Chondrocyte (in vitro differentiated cells): ENCODE data around the gene SLC25A42. TPM values are rescaled to one million over a fixed set of nuclear protein-coding genes. Genes with fewer than 3 reads are reported as not detected.

Experiments used
- DNase-seq: peaks from one replicate; pipeline ENCODE4 v3.0.0; 2021; ENCODE audit warnings: mixed read lengths, low spot score
- H3K27ac Mint-ChIP-seq: one replicate; pipeline ENCODE4 v1.8.0; 2021; ENCODE audit warnings: mild to moderate bottlenecking, moderate library complexity, mixed read lengths; ENCODE audit not compliant: unreplicated experiment
- H3K27me3 Mint-ChIP-seq: 2 replicates; pipeline ENCODE4 v1.8.0; 2021; ENCODE audit warnings: low read depth, mixed read lengths
- H3K36me3 Mint-ChIP-seq: 2 replicates; pipeline ENCODE4 v1.8.0; 2021; ENCODE audit warnings: low read depth, mixed read lengths
- H3K4me1 Mint-ChIP-seq: 2 replicates; pipeline ENCODE4 v1.8.0; 2021; ENCODE audit warnings: low read depth, mild to moderate bottlenecking, mixed read lengths
- H3K4me3 Mint-ChIP-seq: one replicate; pipeline ENCODE4 v1.8.0; 2021; ENCODE audit warnings: mild to moderate bottlenecking, moderate library complexity, mixed read lengths; ENCODE audit not compliant: unreplicated experiment
- H3K9me3 Mint-ChIP-seq: 2 replicates; pipeline ENCODE4 v1.8.0; 2021; ENCODE audit warnings: low read depth, mixed read lengths
- CTCF ChIP-seq: fragments of 200-600 bp; sonication (generic); IDR thresholded peaks from 2 replicates; pipeline ENCODE4 v1.5.0; 2021; ENCODE audit warnings: antibody characterized with exemption, mild to moderate bottlenecking, moderate library complexity
- total RNA-seq: library from RNA; stranded (reverse); gene quantifications from 3 replicates; pipeline ENCODE4 v1.2.1, GENCODE V29; 2021

SLC25A42 gene
- total RNA-seq, 1 donor from 2014 or later: 8.9 TPM

- Mint-ChIP-seq H3K9me3 (no peaks in the 10 kb centered on the region), H3K27me3 (no peaks in the 10 kb centered on the region), H3K4me3 (no peak overlapping the region), H3K4me1 (no peaks in the 10 kb centered on the region), H3K27ac (no peak overlapping the region), H3K36me3 (peaks cover 7% of the 10 kb centered on the region)
- no peak for DNase-seq
- TF ChIP-seq CTCF: no peak
Measured at GRCh38 chr19:19078801-19079200, 15.0 kb downstream of the SLC25A42 start.

DNA sequence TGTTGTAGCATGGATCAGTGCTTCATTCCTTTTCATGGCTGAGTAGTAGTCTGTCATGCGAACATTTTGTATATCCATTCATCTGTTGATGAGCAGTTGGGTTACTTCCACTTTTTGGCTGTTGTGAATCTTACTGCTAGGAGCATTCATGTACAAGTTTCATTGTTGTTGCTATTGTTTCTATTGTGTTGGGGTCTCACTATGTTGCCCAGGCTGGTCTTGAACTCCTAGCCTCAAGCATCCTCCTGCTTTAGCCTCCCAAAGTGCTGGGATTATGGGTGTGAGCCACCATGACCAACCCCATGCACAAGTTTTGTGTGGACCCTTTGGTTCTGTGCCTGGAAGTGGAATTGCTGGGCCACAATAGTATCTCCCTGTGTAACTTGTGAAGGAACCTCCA lies 15.8 kb downstream of the SLC25A42 start:
- Mint-ChIP-seq H3K27me3 (no peaks in the 10 kb centered on the region), H3K36me3 (peaks cover 7% of the 10 kb centered on the region), H3K4me1 (no peaks in the 10 kb centered on the region), H3K4me3 (no peak overlapping the region), H3K27ac (no peak overlapping the region), H3K9me3 (no peaks in the 10 kb centered on the region)
- TF ChIP-seq CTCF: no peak
- no peak for DNase-seq

- Mint-ChIP-seq H3K9me3 (no peaks in the 10 kb centered on the region), H3K27me3 (no peaks in the 10 kb centered on the region), H3K4me3 (no peak overlapping the region), H3K36me3 (peaks cover 3% of the 10 kb centered on the region), H3K4me1 (no peaks in the 10 kb centered on the region), H3K27ac (no peak overlapping the region)
- TF ChIP-seq CTCF: no peak
- no peak for DNase-seq
Measured at GRCh38 chr19:19081642-19082151, 17.9 kb downstream of the SLC25A42 start.

DNA sequence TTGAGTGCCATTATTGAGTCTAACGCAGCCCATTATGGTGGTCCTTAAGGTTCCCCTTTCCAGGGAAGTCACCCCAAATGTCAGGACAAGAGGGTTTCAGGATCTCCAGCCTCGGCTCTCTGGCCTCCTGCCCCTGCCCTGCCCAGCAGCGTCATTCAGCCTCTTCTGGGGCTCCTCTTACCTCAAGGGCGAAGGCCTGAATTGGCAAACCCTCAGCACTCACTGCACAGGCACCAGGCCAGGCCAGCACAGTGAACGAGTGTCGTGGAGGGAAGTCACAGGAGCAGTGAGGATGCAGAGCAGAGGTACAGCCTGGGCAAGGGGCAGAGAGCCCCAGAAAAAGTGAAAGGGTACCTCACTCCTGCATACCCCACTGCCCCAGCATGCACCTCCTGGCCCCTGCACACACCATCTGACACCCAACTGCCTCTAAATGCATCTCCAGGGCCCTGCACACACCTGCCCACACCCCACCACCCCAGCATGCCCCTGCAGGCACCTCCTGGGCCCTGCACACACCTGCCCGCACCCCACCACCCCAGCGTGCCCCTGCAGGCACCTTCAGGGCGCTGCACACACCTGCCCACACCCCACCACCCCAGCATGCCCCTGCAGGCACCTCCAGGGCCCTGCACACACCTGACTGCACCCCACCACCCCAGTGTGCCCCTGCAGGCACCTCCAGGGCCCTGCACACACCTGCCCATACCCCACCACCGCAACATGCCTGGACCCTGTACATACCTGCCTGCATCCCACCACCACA lies 19.8 kb downstream of the SLC25A42 start:
- Mint-ChIP-seq H3K4me3 (no peak overlapping the region), H3K27me3 (no peaks in the 10 kb centered on the region), H3K36me3 (no peaks in the 10 kb centered on the region), H3K4me1 (no peaks in the 10 kb centered on the region), H3K27ac (no peak overlapping the region), H3K9me3 (no peaks in the 10 kb centered on the region)
- DNase-seq: no peak
- TF ChIP-seq CTCF: no peak

DNA sequence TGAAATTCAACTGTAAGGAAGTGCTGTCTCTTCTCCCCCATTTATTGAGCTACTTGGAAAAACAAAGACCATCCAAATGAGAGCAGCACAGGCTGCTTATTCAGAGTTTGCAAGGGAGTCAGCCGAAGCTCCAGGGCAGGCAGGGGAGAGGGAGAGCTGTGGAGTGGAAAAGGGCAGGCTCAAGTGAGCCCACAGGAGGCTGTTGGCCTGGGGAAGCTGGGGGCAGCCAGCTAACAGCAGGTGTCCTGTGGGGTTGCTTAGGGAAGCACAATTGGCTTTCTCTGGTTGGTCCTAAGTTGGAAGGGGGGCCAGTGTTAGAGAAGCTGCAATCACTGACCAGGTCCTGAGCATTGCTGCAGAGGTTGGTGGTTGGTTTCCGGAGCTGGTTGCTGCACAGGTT lies 23.9 kb downstream of the SLC25A42 start:
- no peak overlapping the region for H3K27ac Mint-ChIP-seq
- no peaks in the 10 kb centered on the region for H3K36me3 Mint-ChIP-seq
- H3K9me3 Mint-ChIP-seq: no peaks in the 10 kb centered on the region
- H3K4me1 Mint-ChIP-seq: no peaks in the 10 kb centered on the region
- no peaks in the 10 kb centered on the region for H3K27me3 Mint-ChIP-seq
- TF ChIP-seq CTCF: no peak
- no peak for DNase-seq
- H3K4me3 Mint-ChIP-seq: no peak overlapping the region
